Breast epithelium (tissue), 3 donors: ENCODE results near the gene SYT6.

Source experiments
- CTCF ChIP-seq, 3 donors: fragments of 450-650 bp; IDR thresholded peaks; one replicate each; pipeline ENCODE4 v1.5.1; 2016 to 2017; ENCODE audit warnings: antibody characterized with exemption in 3 of 3, mild to moderate bottlenecking in 3 of 3, moderate library complexity in 3 of 3
- POLR2A ChIP-seq: fragments of 450-650 bp; IDR thresholded peaks from one replicate; pipeline ENCODE4 v1.6.1; 2016; ENCODE audit warnings: antibody characterized with exemption, mild to moderate bottlenecking, moderate library complexity
- POLR2AphosphoS5 ChIP-seq, 3 donors: sonication (generic); formaldehyde crosslinking; IDR thresholded peaks; one replicate each; pipeline ENCODE4 v1.6.1; 2017; ENCODE audit warnings: antibody characterized with exemption in 3 of 3

DNA sequence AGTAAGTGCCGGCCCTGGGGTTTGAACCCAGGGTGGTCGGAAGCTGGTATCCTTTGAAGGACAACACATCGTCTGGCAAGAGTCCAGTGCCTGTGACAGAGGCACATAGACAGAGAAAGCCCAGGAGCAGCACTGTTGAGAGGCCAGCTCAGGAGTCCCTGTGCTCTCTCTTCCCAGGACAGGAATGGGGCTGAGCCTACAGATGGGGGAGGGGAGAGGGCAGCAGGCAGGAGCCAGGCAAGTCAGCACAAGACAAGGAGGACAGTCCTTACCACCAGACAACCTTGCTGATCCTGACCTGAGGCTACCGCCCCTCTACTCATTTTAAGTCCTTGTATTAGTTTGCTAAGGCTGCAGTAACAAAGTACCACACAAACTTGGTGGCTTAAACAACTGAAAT lies 27.7 kb upstream of the SYT6 start:
- TF ChIP-seq POLR2AphosphoS5 (IDR thresholded peaks at IDR 0.05) (no peak), CTCF (IDR thresholded peaks at IDR 0.05) (no peak), POLR2A (no peak)
